ELF-1 (cell line): ENCODE data around the gene UBE2QL1.

Experiments used
- DNase-seq: peaks from one replicate; pipeline ENCODE4 v3.0.0-alpha.2; 2016; ENCODE audit warnings: low read depth, low spot score

Gene UBE2QL1

DNA sequence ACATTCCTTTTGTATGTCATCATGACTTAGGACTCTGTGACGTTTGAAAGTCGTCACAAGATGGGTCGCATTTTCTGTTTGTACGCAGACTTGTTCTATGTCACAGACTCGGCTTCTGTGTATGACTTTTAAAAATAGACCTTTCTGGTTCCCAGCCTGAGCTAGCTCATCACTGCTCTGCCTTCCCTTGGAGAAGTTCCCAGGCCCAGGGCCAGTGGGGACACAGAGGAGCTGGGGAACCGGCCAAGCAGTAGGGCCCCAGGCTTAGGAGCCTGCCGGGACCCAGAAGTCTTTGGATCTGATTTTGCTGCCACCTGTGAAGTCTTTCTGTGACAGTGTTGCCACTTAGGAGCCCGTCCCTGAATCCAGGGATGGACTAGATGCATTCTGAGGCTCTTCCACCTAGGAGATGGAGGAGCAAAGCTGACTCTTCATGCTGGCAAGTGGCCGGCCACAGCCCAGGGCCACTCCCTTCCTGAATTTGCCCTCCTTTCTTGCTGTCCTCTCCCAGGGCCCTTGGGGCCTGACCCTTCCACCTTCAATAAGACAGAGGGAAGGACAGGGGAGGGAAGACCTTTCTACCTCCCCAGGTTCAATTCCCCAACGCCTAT, 18.1 kb upstream of the UBE2QL1 start:
- DNase-seq: no peak

DNA sequence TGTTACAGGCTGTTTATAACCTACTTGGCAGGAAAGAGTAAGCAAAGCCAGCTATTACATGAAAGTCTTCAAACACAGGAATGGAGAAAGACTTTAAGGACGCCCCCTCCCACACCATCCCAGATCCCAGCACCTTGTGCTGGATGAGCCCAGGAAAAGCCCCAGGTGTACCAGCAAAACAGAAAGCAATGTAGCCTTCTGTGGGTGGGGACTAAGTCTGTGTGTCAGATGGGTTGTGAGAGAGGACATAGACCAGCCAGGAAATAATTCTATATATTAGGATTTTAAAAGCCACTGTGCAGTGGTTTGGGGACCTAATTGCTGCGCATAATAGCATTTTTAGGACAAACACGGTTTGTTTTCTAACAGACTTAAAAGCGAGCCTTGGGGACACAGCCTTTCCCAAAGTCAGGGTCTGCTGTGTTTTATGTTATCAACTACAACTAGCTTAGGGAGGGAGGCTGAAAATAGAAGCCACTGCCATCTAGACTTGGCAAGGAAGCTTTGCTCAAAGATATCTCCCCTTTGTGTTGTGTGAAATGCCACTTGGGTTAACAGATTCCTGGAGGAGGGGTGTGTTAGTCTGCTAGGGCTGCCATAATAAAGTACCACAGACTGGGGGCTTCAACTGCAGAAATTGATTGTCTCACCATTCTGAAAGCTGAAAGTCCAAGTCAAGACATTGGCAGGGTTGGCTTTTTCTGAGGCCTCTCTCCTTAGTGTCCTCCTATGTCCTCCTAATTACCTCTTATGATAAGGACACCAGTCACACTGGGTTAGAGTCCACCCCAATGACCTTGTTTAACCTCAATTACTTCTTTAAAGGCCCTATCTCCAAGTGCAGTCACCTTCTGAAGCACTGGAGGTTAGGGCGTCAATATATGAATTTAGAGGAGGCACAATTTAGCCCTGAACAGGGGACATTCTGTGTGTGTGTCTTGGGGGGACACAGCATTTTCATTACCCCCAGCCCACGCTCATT, 17.2 kb upstream of the UBE2QL1 start:
- DNase-seq: no peak

DNA sequence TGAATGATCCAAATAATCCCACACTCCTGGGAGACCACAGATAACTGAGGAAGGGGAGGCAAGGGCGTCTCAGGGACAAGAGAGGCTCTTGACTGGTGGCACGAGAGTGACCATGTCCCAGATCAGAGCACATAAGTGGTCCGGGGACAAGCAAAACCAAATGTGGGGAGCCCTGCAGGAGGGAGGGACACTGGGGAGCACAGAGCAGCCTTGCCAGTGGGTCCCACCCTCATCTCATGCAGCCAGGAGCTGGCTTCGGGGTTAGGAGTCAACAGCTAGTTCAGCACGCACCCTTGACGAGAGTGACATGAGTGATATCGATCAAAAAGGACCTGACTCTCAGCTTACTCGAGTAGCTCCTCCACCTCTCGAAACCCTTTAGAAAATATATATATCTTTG, 16.5 kb upstream of the UBE2QL1 start:
- DNase-seq: no peak

DNA sequence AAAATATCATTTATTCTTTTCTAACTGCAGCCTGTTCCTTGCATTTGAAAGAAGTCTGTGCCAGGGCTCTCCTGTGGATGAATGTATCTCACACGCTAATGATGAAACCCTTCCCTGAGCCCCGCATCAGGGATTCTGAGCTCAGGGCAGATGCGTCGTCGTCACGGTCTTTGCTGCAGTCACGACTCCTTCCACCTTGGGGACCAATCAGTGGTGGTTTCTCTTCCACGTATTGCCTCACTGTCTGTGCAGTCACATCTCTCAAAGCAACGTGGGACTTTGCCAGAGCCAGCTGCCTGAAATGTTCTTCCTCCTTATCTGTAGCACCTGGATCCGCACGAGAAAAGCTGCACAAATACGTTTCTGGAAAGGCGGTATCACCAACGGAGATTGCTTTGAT, 13.9 kb upstream of the UBE2QL1 start:
- DNase-seq: no peak

DNA sequence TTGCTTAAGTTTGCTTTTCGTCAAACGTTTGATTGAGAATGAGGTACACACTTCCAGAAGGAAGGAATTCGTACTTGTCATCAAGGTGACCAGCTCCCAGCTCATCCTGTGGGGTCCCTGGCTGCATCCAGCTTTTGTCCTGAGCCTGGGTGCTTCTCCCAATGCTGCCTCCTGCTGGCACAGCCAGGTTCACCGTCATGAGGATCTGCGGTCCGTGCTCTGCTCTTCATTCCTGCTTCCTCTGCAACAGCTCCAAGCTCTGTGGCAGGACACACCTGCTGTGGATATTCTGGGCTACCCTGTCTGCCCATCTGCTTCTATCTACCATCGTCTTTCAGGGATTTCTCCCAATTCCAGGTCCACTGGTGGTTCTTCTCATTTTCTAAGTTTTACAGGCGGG, 13.3 kb upstream of the UBE2QL1 start:
- peak; percentile 72 for DNase-seq

DNA sequence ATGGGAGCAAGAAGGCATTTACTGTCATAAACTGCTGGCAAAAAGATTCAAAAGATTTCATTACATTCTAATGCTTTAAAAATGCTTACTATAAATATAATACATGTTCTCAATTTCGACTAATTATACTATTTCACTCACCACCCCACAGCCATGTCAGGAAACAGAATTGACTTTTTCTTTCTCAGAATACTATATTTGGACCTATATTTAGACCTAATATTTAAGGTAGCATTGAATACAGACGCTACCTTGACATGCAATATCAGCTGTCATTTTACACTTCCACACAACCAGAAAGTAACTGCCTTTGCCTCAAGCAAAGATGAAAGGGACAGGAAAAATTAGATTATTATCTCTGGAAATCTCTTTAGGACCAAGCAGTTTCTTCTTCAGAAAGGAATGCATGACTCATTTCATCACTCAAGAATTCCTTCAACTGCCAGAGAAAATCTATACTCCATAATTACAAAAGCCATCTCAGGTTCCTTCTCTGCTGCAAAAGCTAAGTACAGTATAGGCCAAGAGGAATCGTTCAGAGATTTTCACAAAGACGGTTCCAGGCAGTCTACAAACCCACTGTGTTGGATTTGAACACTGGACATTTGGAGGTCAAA, 11.8 kb upstream of the UBE2QL1 start:
- no peak for DNase-seq

DNA sequence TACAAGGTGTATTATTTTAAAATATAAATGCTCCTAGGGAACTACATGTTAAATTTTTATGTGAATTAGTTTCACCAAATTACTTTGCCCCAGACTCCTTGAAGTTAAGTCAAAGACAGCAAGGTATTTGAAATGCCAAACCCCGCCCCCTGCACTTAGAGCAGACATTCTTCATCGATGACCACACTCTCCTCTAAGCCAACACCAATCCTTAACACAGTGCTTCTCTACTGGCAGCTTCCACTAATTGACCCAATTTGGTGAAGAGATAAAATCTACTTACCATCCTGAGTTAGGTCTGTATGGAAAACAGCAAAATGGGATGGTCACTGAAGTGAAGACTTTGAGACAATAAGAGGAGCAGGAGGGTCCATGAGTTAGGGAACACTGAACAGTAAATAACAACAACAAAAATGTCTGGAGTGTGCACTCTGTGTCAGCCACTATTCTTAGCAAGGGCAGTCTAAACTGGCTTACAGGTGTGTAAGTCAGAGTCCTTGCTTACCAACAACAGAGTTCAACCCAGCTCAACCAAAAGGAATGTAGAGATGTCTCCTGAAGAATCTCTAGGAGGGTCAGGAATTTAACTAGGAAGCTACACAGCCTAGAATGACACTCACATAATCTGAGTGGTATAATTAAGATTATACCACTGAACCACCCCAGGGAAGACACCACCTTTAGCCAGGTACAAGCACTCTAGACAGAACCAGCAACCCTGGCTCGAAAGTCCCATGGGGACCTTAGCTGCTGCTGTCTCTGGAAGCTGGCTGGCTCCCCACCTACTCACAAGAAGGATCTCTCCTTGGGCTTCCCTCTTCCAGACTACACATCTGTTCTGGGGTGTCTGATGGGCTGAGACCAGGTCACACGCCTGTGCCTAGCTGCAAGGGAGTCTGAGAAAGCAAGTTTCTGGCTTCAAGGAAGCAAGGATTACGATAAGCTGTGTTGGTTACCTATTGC, 8.8 kb upstream of the UBE2QL1 start:
- DNase-seq: peak; percentile 30

DNA sequence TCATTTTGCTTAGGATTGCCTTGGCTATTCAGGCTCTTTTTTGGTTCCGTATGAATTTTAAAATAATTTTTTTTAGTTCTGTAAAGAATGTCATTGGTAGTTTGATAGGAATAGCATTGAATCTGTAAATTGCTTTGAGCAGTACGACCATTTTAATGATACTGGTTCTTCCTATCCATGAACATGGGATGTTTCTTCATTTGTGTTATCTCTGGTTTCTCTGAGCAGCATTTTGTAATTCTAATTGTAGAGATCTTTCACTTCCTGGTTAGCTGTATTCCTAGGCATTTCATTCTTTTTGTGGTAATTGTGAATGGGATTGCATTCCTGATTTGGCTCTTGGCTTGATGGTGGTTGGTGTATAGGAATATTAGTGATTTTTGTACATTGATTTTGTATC, 6.3 kb upstream of the UBE2QL1 start:
- no peak for DNase-seq

DNA sequence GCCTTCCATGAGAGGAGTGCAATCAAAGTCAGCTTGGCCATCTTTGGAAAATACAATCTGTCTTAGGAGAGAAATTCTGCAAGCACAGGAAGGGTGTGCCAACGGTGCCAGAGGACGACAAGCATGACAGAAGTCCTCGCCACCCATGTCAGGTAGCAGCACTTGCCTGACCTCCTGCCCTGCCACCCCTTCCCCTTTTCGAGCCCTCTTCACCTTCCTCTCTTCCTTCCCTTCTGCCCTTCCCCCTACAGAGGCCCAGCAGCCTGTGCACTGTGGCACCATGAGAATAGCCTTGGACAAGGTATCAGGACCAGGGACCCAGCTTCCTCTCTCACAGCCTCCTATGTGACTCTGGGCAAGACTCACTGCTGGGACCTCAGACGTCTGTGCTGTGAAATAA, 5.3 kb upstream of the UBE2QL1 start:
- DNase-seq: no peak

DNA sequence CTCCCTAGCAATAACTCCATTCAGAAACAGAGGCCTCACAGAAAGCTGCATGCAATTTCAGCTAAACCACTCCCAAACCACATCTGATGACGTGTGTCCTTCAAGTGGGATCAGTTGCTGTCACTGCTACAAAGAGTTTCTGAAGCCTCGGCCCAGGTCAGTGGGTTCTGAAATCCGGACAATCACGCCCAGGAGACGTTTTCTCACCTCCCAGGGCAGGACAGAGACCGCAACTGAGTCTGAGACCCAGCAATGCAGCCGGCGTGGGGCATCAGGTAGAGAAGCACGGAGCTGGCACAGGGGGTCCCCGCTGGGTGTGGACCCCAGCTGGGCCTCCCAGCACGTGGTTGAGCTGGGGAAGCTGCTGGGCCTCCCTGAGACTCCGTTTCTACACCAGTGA, 2.6 kb upstream of the UBE2QL1 start:
- no peak for DNase-seq

DNA sequence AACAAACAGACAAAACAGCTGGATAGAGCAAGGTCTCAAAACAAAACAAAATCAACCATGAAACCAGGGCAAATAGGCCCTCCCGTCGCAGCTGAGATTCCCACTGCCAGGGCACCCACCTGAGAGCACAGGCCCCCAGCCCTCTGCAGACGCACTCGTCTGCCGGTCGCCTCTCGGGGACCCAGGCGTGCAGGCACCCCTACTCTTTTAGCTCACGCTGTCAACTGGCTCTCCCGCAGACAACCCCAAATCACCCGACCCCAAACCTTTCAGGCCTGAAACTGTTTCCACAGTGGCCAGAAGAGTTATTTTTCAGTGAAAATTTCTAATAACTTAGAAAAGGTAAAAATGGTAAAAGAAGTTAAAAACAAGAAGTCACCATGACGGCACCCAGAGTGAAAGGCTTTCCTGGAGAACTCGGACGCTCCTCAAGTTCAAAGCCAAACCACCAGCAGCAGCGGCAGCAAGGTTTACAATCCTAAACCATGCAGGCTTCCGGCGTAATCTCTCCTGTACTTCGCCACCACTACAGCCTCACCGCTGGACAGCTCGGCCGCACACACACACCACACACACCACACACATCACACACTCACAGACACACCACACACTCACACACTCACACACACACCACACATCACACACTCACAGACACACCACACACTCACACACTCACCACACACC, 1.9 kb upstream of the UBE2QL1 start:
- no peak for DNase-seq

DNA sequence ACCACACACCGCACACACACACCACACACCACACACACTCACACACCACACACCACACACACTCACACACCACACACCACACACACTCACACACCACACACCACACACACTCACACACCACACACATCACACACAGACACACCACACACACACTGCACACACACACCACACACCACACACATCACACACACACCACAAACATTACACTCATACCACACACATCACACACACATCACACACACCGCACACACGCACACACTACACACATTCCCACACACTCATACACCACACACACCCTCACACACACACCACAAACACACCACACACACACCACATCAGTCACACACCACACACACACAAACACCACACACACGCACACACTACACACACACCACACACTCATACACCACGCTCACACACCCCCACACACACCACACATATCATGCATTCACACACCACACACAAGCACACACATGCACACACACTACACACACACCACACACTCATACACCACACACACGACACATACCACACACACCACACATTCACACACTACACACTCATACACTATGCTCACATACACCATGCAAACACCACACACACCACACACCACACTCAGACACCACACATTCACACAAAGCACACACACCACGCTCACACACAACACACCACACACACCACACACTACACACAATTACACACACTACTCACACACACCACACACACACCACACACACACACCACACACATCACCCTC, 1.1 kb upstream of the UBE2QL1 start:
- no peak for DNase-seq

DNA sequence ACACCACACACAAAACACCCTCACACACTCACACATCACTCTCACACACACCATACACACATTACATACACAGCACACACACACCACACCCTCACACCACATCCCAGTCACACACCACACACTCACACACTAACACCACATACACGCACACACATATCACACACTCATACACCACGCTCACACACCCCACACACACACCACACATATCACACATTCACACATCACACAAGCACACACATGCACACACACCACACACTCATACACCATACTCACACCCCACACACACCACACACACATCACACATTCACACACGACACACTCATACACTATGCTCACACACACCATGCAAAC, 543 bp upstream of the UBE2QL1 start:
- DNase-seq: no peak

DNA sequence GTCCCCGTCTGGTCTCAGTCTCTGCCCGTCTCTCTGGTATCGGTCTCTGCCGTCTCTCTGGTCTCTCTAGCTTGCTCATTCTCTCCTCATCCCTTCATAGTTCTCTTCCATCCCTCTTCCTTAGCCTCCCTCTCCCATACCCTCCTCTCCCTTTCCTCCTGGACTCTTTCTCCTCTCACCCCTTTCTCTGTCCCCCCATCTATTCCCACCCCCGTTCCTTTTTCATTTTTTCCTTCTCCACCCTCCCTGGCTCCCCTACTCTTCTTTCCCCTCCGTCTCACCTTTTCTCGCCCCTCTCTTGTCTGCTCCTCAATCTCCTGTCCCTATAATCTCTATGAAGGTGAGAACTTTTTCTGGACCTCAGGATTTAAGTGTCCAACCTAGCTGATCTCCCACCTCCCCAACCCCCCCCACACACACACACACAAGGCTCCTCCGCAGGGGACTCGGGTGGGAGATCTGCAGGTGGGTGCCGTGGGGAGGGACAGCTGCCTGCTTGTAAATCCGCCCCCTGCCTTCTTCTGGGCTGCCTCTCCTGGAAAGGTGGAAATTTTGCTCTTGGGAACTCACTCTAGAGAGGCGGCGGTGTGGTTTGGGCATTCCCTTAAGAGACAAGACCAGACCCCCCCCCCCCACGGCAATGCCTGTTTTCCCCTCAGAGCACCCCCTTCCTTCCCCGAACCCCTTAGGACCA, 953 bp downstream of the UBE2QL1 start:
- DNase-seq: no peak

DNA sequence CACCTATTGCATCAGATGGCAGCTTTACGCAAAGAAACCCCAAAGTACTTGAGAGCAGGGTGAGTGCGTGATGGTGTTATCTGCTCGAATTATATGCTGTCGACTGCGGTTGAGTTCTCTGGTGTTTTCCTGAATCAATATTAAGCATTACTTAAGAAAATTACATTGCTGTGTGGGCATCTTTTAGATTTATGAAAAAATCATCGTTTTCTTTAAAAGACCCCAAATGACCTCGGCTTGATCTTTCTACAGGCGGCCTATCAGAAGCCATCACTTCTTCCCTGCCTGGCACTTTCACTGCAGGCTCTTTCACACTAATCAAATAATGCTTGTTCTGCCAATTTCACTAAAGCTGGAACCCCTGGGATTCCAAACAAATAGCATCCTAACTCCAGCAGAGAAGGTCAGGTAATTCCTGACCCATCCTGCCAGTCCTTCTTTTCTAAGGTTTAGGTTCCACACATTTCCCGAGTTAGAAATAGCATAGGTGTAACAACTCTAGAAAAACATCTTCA, 1.7 kb downstream of the UBE2QL1 start:
- DNase-seq: no peak

DNA sequence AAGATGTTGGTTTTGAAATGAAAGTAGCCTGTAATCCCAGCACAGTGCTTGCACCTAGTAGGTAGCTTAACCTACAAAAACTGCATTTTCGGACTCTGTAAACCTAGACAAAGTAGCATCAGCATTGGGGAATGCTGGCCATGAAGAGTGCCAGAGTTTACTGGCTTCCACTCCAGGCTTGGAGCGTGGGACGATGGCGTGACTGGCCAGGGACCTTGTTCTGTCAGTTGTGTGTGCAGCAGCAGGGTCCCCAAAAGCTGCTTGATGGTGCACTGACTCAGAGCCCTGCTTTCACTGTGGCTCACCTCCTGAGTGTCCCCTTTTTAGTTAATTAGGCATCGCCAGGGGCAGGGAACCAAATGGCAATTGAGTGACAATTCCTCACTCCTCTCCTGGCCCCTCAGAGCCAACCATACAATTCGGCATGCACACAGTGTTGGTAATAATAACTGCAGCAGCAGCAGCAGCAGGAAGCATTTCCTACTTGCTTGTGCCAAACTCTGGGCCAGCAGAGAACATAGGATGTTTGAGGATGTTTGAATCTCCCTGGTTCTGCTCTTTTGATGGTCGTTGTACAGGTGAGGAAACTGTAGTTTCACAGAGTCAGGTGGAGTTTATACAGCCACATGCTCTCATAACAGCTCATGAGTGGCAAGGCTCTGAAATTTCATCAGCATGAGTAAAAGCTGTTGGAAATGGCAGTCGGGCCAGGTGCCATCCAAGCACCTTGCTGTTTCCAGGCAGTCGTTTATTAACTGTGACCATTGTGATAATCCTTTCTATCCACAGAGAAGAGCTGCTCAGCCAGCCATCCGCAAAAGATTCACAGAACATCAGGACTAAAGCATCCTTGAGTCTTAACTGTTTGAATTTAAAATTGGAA, 4.2 kb downstream of the UBE2QL1 start:
- DNase-seq: no peak

DNA sequence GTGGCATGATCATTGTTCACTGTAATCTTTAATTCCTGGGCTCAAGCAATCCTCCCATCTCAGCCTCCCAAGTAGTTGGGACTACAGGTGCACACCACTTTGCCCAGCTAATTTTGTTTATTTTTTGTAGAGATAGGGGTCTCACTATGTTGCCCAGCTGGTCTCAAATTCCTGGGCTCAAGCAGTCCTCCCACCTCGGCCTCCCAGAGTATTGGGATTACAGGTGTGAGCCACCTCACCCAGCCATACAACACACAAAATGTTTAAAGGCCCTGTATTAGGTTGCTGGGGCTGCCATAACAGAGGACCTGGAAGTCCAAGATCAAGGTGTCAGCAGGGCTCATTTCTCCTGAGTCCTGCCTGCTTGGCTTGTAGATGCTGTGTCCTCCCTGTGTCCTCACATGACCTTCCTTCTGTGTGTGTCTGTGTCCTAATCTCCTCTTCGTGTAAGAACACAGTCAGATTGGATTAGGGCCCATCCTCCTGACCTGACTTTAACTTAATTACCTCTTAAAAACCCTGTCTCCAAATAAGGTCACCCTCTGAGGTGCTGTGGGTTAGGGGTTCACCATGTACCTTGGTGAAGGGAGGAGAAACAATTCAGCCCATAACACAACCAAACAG, 5.4 kb downstream of the UBE2QL1 start:
- DNase-seq: no peak

DNA sequence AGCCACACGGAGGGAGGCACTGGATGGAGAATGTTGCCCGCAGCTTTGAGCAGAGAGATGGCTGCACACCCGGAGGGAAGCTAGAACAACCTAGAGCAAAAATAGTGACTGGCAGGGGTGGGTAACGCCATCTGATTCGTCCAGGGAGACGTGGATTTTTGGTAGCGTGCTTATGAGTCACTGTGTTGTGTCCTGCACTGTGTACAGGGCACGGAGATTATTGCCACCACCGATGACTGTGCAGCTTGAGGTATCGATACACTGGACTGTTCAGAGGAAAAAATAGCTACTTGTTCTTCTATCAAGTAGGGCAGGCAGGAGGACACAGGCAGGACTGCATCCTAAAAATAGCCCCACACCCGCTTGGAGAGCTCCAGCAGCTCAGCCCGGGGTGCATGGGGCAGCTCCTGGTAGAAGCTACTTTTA, 6.0 kb downstream of the UBE2QL1 start:
- no peak for DNase-seq
